Endothelial cell of umbilical vein (primary cell): ENCODE data around the gene KLK1. TPM values are rescaled to one million over a fixed set of nuclear protein-coding genes. Genes with fewer than 3 reads are reported as not detected.

ENCODE experiments used
- BruUV-seq: library from RNA; stranded (reverse); fragments of 400-500 nt; replicated peaks from 2 replicates; lab custom pipeline; 2021; lab: Mats Ljungman, UMichigan
- CTCF ChIA-PET: fragments of 300-600, 350-600 bp; sonication (Branson Sonifier 250); formaldehyde crosslinking; loops from one replicate; lab custom pipeline; 2021; ENCODE audit warnings: antibody characterized with exemption, inconsistent platforms; lab: Charles Lee
- POLR2A ChIA-PET: fragments of 300-600, 350-600 bp; sonication (Branson Sonifier 250); formaldehyde crosslinking; loops from one replicate; lab custom pipeline; 2021; ENCODE audit warnings: antibody characterized with exemption, inconsistent platforms; lab: Charles Lee
- DNase-seq: peaks from one replicate; pipeline ENCODE4 v3.0.0-alpha.2; 2011; ENCODE audit warnings: low read depth, low spot score
- FAIRE-seq: peaks from 2 replicates; lab custom pipeline; 2011; peaks lifted over from hg19 to GRCh38; lab: Jason Lieb, UNC
- H2AFZ ChIP-seq: 2 replicates; pipeline ENCODE4 v1.6.0; 2012; ENCODE audit warnings: low read depth, low read length, control low read depth, inconsistent platforms
- H3K27ac ChIP-seq: 2 replicates; pipeline ENCODE4 v1.5.1; 2011; ENCODE audit warnings: low read depth, mild to moderate bottlenecking, control low read depth, low read length, moderate library complexity; ENCODE audit not compliant: insufficient read depth
- H3K27me3 ChIP-seq, 2 experiments: 2 replicates each; pipeline versions ENCODE4 v1.6.0 to v1.6.1; 2011; ENCODE audit warnings: low read length in 2 of 2, mixed read lengths in 1 of 2; ENCODE audit not compliant: control insufficient read depth in 2 of 2, insufficient read depth in 2 of 2
- H3K36me3 ChIP-seq, 2 experiments: 2 replicates in 1 of 2; 3 replicates in 1 of 2; pipeline ENCODE4 v1.5.1; 2011; ENCODE audit warnings: low read length in 2 of 2, mild to moderate bottlenecking in 1 of 2, moderate library complexity in 1 of 2; ENCODE audit not compliant: control insufficient read depth in 2 of 2, insufficient read depth in 2 of 2; ENCODE audit errors: extremely low read depth in 1 of 2
- H3K4me1 ChIP-seq: 3 replicates; pipeline ENCODE4 v1.5.1; 2011; ENCODE audit warnings: mild to moderate bottlenecking, low read length; ENCODE audit not compliant: control insufficient read depth, insufficient read depth; ENCODE audit errors: extremely low read depth
- H3K4me2 ChIP-seq: 2 replicates; pipeline ENCODE4 v1.6.1; 2011; ENCODE audit warnings: low read length, control low read depth, mixed read lengths; ENCODE audit not compliant: insufficient read depth
- H3K4me3 ChIP-seq, 3 experiments: fragments of 200-600 bp in 1 of 3; sonication (generic), shearing (Covaris generic) in 1 of 3; replicated peaks in 1 of 3; 2 replicates each; pipeline ENCODE4 v1.5.1; 2011 to 2016; ENCODE audit warnings: control low read depth in 3 of 3, low read length in 3 of 3, mild to moderate bottlenecking in 2 of 3, inconsistent platforms in 1 of 3, low read depth in 1 of 3, moderate library complexity in 1 of 3; ENCODE audit not compliant: insufficient read depth in 1 of 3
- H3K79me2 ChIP-seq: 2 replicates; pipeline ENCODE4 v1.6.0; 2012; ENCODE audit warnings: low read length, inconsistent platforms; ENCODE audit not compliant: control insufficient read depth, insufficient read depth
- H3K9ac ChIP-seq: replicated peaks from 2 replicates; pipeline ENCODE3; 2011; ENCODE audit warnings: low read length, control low read depth; ENCODE audit not compliant: insufficient read depth; ENCODE audit errors: extremely low read depth
- H3K9me1 ChIP-seq: replicated peaks from 3 replicates; pipeline ENCODE4 v1.6.0; 2011; ENCODE audit warnings: mild to moderate bottlenecking, low read length; ENCODE audit not compliant: control insufficient read depth, insufficient read depth; ENCODE audit errors: extremely low read depth
- H3K9me3 ChIP-seq: replicated peaks from 2 replicates; pipeline ENCODE4 v1.5.1; 2012; ENCODE audit warnings: low read length, inconsistent platforms; ENCODE audit not compliant: control insufficient read depth, insufficient read depth
- H4K20me1 ChIP-seq: replicated peaks from 2 replicates; pipeline ENCODE3; 2011; ENCODE audit warnings: mild to moderate bottlenecking, low read length; ENCODE audit not compliant: control insufficient read depth, insufficient read depth; ENCODE audit errors: extremely low read depth
- EZH2 ChIP-seq: IDR thresholded peaks from 2 replicates; pipeline ENCODE4 v1.6.1; 2012; ENCODE audit warnings: borderline replicate concordance, low read depth, mild to moderate bottlenecking, moderate library complexity, low read length, inconsistent platforms; ENCODE audit not compliant: severe bottlenecking
- FOS ChIP-seq: IDR thresholded peaks from 2 replicates; pipeline ENCODE4 v1.6.1; 2011; ENCODE audit warnings: mild to moderate bottlenecking, low read length, moderate library complexity, borderline replicate concordance; ENCODE audit not compliant: insufficient read depth
- GATA2 ChIP-seq: IDR thresholded peaks from 2 replicates; pipeline ENCODE4 v1.7.0; 2011; ENCODE audit warnings: low read depth, mild to moderate bottlenecking, moderate library complexity, mixed read lengths, low read length; ENCODE audit not compliant: insufficient read length, insufficient read depth
- JUN ChIP-seq: IDR thresholded peaks from 2 replicates; pipeline ENCODE4 v1.6.1; 2011; ENCODE audit warnings: borderline replicate concordance, low read depth; ENCODE audit not compliant: insufficient read length, insufficient read depth
- MYC ChIP-seq: IDR thresholded peaks from one replicate; pipeline ENCODE4 v1.6.1; 2011; ENCODE audit warnings: mild to moderate bottlenecking, low read depth, low read length
- POLR2A ChIP-seq: IDR thresholded peaks from 2 replicates; pipeline ENCODE4 v1.6.1; 2012; ENCODE audit warnings: low read depth, mild to moderate bottlenecking, control low read depth, low read length
- POLR2AphosphoS5 ChIP-seq: IDR thresholded peaks from 2 replicates; pipeline ENCODE4 v1.6.1; 2012; ENCODE audit warnings: low read depth, mild to moderate bottlenecking, control low read depth, low read length, moderate library complexity; ENCODE audit not compliant: insufficient read depth
- dilution Hi-C: fragments of 300-500 bp; cut with MboI; formaldehyde crosslinking; loops from one replicate; pipeline ENCODE4 v1.15.0; 2019; ENCODE audit warnings: low sequenced_read_pairs; ENCODE audit not compliant: extremely low pct_ligation_motif_present
- intact Hi-C: fragments of 100-400 bp; cut with micrococcal nuclease; formaldehyde crosslinking; loops from one replicate; pipeline ENCODE4 v1.10.0; 2022
- polyA plus RNA-seq, 4 experiments: library from polyadenylated mRNA; depleted of rRNA in 3 of 4; stranded (reverse) in 3 of 4; unstranded in 1 of 4; fragments of >200 nt; gene quantifications; 2 replicates each; pipeline versions ENCODE4 v1.2.1 to v1.2.3, GENCODE V29; 2011 to 2012; ENCODE audit warnings: missing spikeins in 1 of 4
- total RNA-seq: library from RNA; stranded (reverse); gene quantifications from 2 replicates; pipeline ENCODE4 v1.2.3, GENCODE V29; 2021
- TF ChIP-seq, protein P1 (sequence below): IDR thresholded peaks from 2 replicates; pipeline ENCODE4 v1.6.1; 2011; ENCODE audit not compliant: insufficient read depth, insufficient read length
- TF ChIP-seq, protein P2 (sequence below), 2 donors: IDR thresholded peaks; 1 replicate in 1 of 2; 2 replicates in 1 of 2; pipeline ENCODE4 v1.5.1; 2011; ENCODE audit warnings: low read length in 2 of 2, mild to moderate bottlenecking in 2 of 2, moderate library complexity in 2 of 2, control low read depth in 1 of 2, inconsistent platforms in 1 of 2, low read depth in 1 of 2; ENCODE audit not compliant: insufficient read depth in 1 of 2; ENCODE audit errors: extremely low read depth in 1 of 2

The KLK1 gene
- total and polyA plus RNA-seq, 2 donors (not counting 3 experiments of a cell fraction or from before 2014, with no cell fraction given), result 0.08 TPM; not detected in 1

DNA sequence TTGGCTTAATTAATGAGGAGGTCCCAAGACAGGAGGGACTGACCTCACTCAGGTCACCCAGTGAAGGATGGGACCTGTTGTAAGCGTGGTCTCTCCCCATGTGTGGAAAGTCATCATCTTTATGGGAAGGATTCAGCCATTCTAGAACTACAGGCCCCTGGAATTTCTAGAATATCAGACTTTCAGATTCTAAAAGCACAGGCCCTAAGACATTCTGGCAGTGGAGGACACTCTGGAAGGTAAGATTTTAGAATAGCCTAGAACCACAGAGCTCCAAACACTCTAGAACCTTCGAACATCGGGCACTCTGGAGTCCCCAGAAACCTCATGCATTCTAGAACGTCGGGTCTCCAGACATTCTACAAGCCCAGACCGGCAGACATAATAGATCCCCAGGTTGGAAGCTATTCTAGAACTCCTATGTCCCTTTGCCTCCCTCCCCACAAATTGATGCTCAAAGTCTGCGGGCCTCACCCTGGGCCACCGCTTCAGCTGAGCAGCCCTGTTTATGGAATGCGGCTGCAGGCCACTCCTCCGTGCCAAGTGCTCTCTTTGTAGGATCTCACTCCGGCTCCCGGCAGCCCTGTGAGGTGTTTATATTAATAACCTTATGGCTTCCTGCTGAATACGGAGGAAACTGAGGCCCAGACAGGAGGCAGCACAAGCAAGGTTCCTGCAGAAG is 11.7 kb upstream of the KLK1 start:
- H3K27me3 ChIP-seq, result no peaks in the 10 kb centered on the region
- H4K20me1 ChIP-seq, result no peaks in the 10 kb centered on the region
- FAIRE-seq (no peak), DNase-seq (no peak)
- peaks cover 4% of the 10 kb centered on the region for H3K4me1 ChIP-seq
- ChIA-PET CTCF (no interaction called here), POLR2A (no interaction called here)
- no peak overlapping the region for H3K27ac ChIP-seq
- intact Hi-C loops, result loop anchor here (1.0 kb wide), 1 partner anchor 30 kb away; no protein-coding TSS in a partner anchor
- BruUV-seq, result no TSS peak
- peak overlapping the region; percentile 5 to 61 (median 60) for H3K4me3 ChIP-seq
- TF ChIP-seq FOS, result no peak
- TF ChIP-seq EZH2, result peak; percentile 12
- no peak overlapping the region for H3K9ac ChIP-seq
- H3K36me3 ChIP-seq, result no peaks in the 10 kb centered on the region
- H2AFZ ChIP-seq, result peak overlapping the region; percentile 97
- no peaks in the 10 kb centered on the region for H3K9me3 ChIP-seq
- H3K4me2 ChIP-seq, result peak overlapping the region; percentile 58
- dilution Hi-C loops, result no loop called here
- no peaks in the 10 kb centered on the region for H3K79me2 ChIP-seq
- no peaks in the 10 kb centered on the region for H3K9me1 ChIP-seq

DNA sequence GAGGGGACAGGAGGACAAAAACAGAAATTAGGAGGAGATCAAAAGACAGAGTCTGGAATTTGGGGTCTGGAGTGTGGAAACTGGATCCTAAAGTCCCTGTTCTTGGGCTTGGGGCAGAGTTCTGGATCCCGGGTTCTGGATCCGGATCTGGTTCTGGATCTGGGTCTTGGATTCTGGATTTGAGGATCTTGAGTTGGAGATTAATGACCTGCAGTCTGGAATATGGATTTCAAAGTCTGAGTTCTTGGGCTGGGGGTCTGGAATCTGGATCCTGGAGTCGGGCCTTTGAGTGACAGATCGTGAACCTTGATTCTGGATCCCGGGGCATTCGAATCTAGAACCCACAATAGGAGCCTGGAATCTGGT is 10.2 kb upstream of the KLK1 start:
- H4K20me1 ChIP-seq, result no peaks in the 10 kb centered on the region
- no peak overlapping the region for H3K4me3 ChIP-seq
- FAIRE-seq (no peak), DNase-seq (no peak)
- no peaks in the 10 kb centered on the region for H3K9me3 ChIP-seq
- no peak overlapping the region for H3K4me2 ChIP-seq
- H3K27me3 ChIP-seq, result no peaks in the 10 kb centered on the region
- peaks cover 4% of the 10 kb centered on the region for H3K4me1 ChIP-seq
- intact Hi-C loops, result no loop called here
- dilution Hi-C loops, result no loop called here
- CTCF ChIA-PET, result no interaction called here
- BruUV-seq, result no TSS peak
- no peaks in the 10 kb centered on the region for H3K79me2 ChIP-seq
- H3K36me3 ChIP-seq, result no peaks in the 10 kb centered on the region
- H3K9ac ChIP-seq, result no peak overlapping the region
- no peak overlapping the region for H3K27ac ChIP-seq
- POLR2A ChIA-PET, result no interaction called here
- no peaks in the 10 kb centered on the region for H3K9me1 ChIP-seq
- no peak overlapping the region for H2AFZ ChIP-seq
- no peak for TF ChIP-seq FOS
- TF ChIP-seq POLR2A, result no peak
- TF ChIP-seq JUN, result no peak
- no peak for TF ChIP-seq POLR2AphosphoS5
- TF ChIP-seq, protein P1, sequence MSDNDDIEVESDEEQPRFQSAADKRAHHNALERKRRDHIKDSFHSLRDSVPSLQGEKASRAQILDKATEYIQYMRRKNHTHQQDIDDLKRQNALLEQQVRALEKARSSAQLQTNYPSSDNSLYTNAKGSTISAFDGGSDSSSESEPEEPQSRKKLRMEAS, result no peak
- no peak for TF ChIP-seq GATA2
- no peak for TF ChIP-seq MYC
- TF ChIP-seq EZH2, result no peak
- TF ChIP-seq, protein P2, sequence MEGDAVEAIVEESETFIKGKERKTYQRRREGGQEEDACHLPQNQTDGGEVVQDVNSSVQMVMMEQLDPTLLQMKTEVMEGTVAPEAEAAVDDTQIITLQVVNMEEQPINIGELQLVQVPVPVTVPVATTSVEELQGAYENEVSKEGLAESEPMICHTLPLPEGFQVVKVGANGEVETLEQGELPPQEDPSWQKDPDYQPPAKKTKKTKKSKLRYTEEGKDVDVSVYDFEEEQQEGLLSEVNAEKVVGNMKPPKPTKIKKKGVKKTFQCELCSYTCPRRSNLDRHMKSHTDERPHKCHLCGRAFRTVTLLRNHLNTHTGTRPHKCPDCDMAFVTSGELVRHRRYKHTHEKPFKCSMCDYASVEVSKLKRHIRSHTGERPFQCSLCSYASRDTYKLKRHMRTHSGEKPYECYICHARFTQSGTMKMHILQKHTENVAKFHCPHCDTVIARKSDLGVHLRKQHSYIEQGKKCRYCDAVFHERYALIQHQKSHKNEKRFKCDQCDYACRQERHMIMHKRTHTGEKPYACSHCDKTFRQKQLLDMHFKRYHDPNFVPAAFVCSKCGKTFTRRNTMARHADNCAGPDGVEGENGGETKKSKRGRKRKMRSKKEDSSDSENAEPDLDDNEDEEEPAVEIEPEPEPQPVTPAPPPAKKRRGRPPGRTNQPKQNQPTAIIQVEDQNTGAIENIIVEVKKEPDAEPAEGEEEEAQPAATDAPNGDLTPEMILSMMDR (IDR thresholded peaks at IDR 0.05; ENCODE audit: extremely low read depth in 1 of 2, insufficient read depth in 1 of 2, low read depth in 1 of 2, low read length in 2 of 2), result no peak
